Loucy (cell line): ENCODE data around the gene HSD17B14.

Experiments
- CTCF ChIP-seq: fragments of 200-600 bp; sonication (generic); conservative IDR thresholded peaks from 2 replicates; pipeline ENCODE4 v1.5.1; 2014; ENCODE audit warnings: mild to moderate bottlenecking, antibody characterized with exemption, low read length
- EZH2phosphoT487 ChIP-seq: fragments of 200-600 bp; IDR thresholded peaks from 2 replicates; pipeline ENCODE4 v1.6.1; 2018; ENCODE audit warnings: antibody characterized with exemption, mild to moderate bottlenecking, moderate library complexity, borderline replicate concordance

DNA sequence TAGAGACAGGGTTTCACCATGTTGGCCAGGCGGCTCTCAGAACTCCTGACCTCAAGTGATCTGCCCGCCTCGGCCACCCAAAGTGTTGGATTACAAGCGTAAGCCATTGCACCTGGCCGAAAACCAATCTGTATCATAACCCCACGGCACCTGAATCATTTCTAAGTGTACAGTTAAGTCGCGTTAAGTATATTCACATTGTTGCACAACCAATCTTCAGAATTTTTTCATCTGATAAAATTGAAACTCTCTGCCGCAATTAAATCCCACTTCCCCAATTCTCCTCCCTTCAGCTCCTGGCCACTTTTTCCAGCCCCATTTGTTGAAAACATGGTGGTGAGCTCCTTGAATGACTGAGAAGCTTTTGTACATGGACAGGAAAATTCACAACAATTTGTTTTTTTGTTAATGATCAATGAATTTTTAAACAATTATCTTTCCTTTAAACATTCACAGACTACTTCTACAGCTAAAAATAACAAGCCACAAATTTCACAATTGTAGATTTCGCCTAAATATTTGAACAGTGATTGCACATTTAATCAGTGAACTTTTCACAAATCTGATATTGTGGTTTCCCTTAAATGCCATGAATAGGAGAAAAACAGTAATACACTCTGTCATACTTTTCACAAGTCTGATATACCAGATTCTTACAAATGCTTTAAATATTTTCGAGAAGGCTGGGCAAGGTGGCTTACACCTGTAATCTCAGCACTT lies 67.1 kb downstream of the HSD17B14 start:
- TF ChIP-seq CTCF (no peak), EZH2phosphoT487 (no peak)
